A673 (cell line): ENCODE data around the gene FAM210B. TPM values are rescaled to one million over a fixed set of nuclear protein-coding genes. Genes with fewer than 3 reads are reported as not detected.

ENCODE experiments used
- BruUV-seq: library from RNA; stranded (reverse); fragments of 400-500 nt; replicated peaks from 2 replicates; lab custom pipeline; 2021; lab: Mats Ljungman, UMichigan
- CTCF ChIA-PET: fragments of 300-600 bp; sonication (Branson Sonifier 250); formaldehyde crosslinking; loops from one replicate; lab custom pipeline; 2022; ENCODE audit warnings: antibody characterized with exemption; lab: Charles Lee
- POLR2A ChIA-PET: fragments of 300-600 bp; sonication (Branson Sonifier 250); formaldehyde crosslinking; loops from one replicate; lab custom pipeline; 2022; ENCODE audit warnings: antibody characterized with exemption; ENCODE audit not compliant: low non-redundant PET; lab: Charles Lee
- DNase-seq: peaks from one replicate; pipeline ENCODE4 v3.0.0-alpha.2; 2015; ENCODE audit warnings: low spot score
- H3K27ac ChIP-seq: fragments of 200-600 bp; sonication (generic); 2 replicates; pipeline ENCODE4 v1.5.1; 2016; ENCODE audit warnings: mixed run types, low read depth, mild to moderate bottlenecking, mixed read lengths, antibody characterized with exemption, low read length; ENCODE audit not compliant: poor library complexity, severe bottlenecking
- H3K27me3 ChIP-seq: fragments of 200-600 bp; sonication (generic); replicated peaks from 2 replicates; pipeline ENCODE4 v1.6.1; 2017; ENCODE audit warnings: mixed run types, low read depth, mild to moderate bottlenecking, mixed read lengths, antibody characterized with exemption, low read length; ENCODE audit not compliant: insufficient read depth, poor library complexity
- H3K36me3 ChIP-seq: fragments of 200-600 bp; sonication (generic); 2 replicates; pipeline ENCODE4 v1.6.1; 2016; ENCODE audit warnings: mixed run types, mild to moderate bottlenecking, mixed read lengths, antibody characterized with exemption, low read length; ENCODE audit not compliant: insufficient read depth, poor library complexity, severe bottlenecking
- H3K4me1 ChIP-seq: fragments of 200-600 bp; sonication (generic); 2 replicates; pipeline ENCODE4 v1.6.1; 2017; ENCODE audit warnings: mixed run types, mild to moderate bottlenecking, mixed read lengths, antibody characterized with exemption, low read length; ENCODE audit not compliant: insufficient read depth, poor library complexity, severe bottlenecking
- H3K4me3 ChIP-seq: fragments of 200-600 bp; sonication (generic); 2 replicates; pipeline ENCODE4 v1.5.1; 2016; ENCODE audit warnings: low read depth, mixed run types, mild to moderate bottlenecking, mixed read lengths, low read length; ENCODE audit not compliant: poor library complexity, severe bottlenecking
- H3K9me3 ChIP-seq: fragments of 200-600 bp; sonication (generic); 2 replicates; pipeline ENCODE4 v1.6.1; 2016; ENCODE audit warnings: mixed run types, low read depth, mild to moderate bottlenecking, mixed read lengths, antibody characterized with exemption, low read length; ENCODE audit not compliant: poor library complexity, severe bottlenecking
- CTCF ChIP-seq: fragments of 300-800, 200-600 bp; sonication (generic); conservative IDR thresholded peaks from 2 replicates; pipeline ENCODE4 v1.5.1; 2017; ENCODE audit warnings: low read depth, mild to moderate bottlenecking, antibody characterized with exemption, low read length, moderate library complexity, mixed read lengths
- EZH2 ChIP-seq: fragments of 200-600 bp; sonication (generic); IDR thresholded peaks from 2 replicates; pipeline ENCODE4 v1.6.1; 2017; ENCODE audit warnings: borderline replicate concordance, low read depth, mild to moderate bottlenecking, mixed read lengths, antibody characterized with exemption, low read length; ENCODE audit not compliant: poor library complexity, severe bottlenecking
- intact Hi-C: fragments of 100-400 bp; cut with micrococcal nuclease; formaldehyde crosslinking; loops from one replicate; pipeline ENCODE4 v1.10.0; 2022; ENCODE audit not compliant: unreplicated experiment
- total RNA-seq: library from RNA; stranded (reverse); gene quantifications from 2 replicates; pipeline ENCODE4 v1.2.3, GENCODE V29; 2021

FAM210B gene
- total RNA-seq, 1 experiment from 2014 or later = 5.5 TPM

DNA sequence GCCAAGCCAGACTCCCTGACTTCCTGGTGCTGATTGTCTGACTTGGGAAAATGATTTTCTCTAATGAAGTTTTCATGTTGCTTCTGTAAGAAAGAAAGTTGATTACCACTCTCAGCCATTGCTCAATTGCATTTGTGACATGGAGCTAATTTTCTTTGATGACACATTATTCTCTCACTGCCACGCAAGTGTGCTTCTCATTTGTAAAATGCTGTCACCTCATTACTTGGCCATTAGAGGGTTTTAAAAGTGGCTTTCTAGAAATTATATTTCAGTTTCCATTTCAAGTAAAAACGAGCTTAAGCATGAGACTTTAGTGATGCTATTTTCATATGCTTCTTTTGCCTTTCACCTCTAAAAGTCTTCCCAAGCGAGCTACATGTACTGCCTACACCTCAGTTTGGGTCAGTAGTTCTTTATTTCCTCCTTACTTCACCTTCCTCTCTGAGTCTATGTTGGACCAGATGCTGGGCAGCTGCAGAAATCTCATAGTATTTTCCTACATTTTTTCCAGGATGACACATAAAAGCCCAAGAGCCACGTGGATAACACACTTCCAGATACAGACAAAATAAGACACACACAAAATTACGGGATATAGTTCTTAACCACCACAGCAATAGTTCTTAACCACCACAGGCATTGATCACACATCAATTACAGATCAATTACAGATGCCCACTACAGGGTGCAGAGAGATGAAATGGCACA is 6.3 kb upstream of the FAM210B start:
- no TSS peak for BruUV-seq
- CTCF ChIA-PET = no interaction called here

DNA sequence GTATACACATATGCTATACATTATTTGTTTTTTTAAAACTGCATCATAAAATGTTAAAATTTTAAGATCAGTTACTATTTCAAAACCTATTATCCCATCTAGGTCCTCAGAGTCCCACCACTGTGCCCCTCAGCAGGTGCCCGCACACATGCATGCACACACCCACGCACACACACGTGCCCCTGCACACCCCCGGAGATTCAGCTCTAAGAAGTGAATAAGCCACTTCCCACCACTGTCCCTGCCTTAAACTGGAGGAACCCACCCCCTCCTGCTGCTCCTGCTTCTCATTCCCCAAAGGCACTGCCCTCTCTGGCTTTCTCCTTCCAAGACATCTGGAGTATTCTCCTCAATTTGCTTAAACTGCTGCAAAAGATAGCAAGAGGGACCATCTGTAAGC is 5.4 kb upstream of the FAM210B start:
- Histone ChIP-seq H3K4me1 (no peaks in the 10 kb centered on the region), H3K27me3 (no peaks in the 10 kb centered on the region), H3K9me3 (no peaks in the 10 kb centered on the region), H3K27ac (no peak overlapping the region), H3K36me3 (no peaks in the 10 kb centered on the region), H3K4me3 (no peak overlapping the region)
- DNase-seq = no peak
- BruUV-seq = no TSS peak
- POLR2A ChIA-PET = no interaction called here
- TF ChIP-seq CTCF = no peak
- TF ChIP-seq EZH2 = no peak
- CTCF ChIA-PET = no interaction called here
- intact Hi-C loops = no loop called here

More for the DNA sequence above, 6.3 kb upstream of the FAM210B start:
- TF ChIP-seq EZH2 (no peak), CTCF (no peak)
- no peaks in the 10 kb centered on the region for H3K36me3 ChIP-seq
- DNase-seq = no peak
- no peaks in the 10 kb centered on the region for H3K4me1 ChIP-seq
- H3K27me3 ChIP-seq = no peaks in the 10 kb centered on the region
- no peak overlapping the region for H3K4me3 ChIP-seq
- H3K9me3 ChIP-seq = no peaks in the 10 kb centered on the region
- POLR2A ChIA-PET = no interaction called here
- intact Hi-C loops = no loop called here
- H3K27ac ChIP-seq = no peak overlapping the region

DNA sequence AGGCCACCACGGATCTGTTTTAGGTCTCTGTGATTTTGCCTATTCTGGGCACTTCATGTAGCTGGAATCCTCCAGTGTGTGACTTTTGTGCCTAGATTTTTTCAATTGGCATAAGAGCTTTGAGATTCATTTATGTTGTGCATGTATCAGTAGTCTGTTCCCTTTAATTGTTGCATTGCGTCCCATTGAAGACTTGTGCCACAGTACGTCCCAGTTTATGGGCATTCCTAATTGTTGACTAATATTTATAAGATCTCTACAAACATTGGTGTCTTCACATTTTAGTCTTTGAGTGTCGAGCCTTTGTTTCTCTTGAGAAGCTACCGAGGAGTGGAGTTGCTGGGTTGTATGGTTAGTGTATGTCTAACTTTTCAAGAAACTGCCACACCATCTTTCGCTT is 704 bp upstream of the FAM210B start:
- peak; percentile 9 for DNase-seq
- no TSS peak for BruUV-seq
- TF ChIP-seq EZH2 (no peak), CTCF (no peak)
- H3K27ac ChIP-seq = no peak overlapping the region
- no peaks in the 10 kb centered on the region for H3K4me1 ChIP-seq
- ChIA-PET POLR2A (no interaction called here), CTCF (interaction anchor here (0.5 to 0.6 kb wide), 2 partner anchors 16 to 34 kb away, joined by 3 to 5 read pairs; partner anchors contain the start of genes AURKA and CSTF1)
- H3K36me3 ChIP-seq = no peaks in the 10 kb centered on the region
- intact Hi-C loops = no loop called here
- H3K4me3 ChIP-seq = peak overlapping the region; percentile 77
- no peaks in the 10 kb centered on the region for H3K9me3 ChIP-seq
- H3K27me3 ChIP-seq = no peaks in the 10 kb centered on the region
